NOMO-1 (cell line): Measurements from ENCODE around the gene FOXP1.

Source experiments
- DNase-seq, 2 experiments: peaks; one replicate each; lab custom pipeline; 2025; ENCODE audit not compliant: unreplicated experiment in 2 of 2; lab: John Stamatoyannopoulos, UW

Gene FOXP1

GRCh38 chr3:71120012-71120411 is 463.5 kb downstream of the FOXP1 start:
- no peak for DNase-seq

- DNase-seq = no peak
Measured at GRCh38 chr3:71119171-71119570, 464.4 kb downstream of the FOXP1 start.

GRCh38 chr3:71118436-71118835 is 465.1 kb downstream of the FOXP1 start:
- DNase-seq = no peak

GRCh38 chr3:71117572-71118247 is 465.8 kb downstream of the FOXP1 start:
- no peak for DNase-seq

- no peak for DNase-seq
Measured at GRCh38 chr3:71114610-71115009, 468.9 kb downstream of the FOXP1 start.

- no peak for DNase-seq
Measured at GRCh38 chr3:71112576-71112975, 471.0 kb downstream of the FOXP1 start.

- DNase-seq = no peak
Measured at GRCh38 chr3:71111784-71112440, 471.6 kb downstream of the FOXP1 start.

DNA sequence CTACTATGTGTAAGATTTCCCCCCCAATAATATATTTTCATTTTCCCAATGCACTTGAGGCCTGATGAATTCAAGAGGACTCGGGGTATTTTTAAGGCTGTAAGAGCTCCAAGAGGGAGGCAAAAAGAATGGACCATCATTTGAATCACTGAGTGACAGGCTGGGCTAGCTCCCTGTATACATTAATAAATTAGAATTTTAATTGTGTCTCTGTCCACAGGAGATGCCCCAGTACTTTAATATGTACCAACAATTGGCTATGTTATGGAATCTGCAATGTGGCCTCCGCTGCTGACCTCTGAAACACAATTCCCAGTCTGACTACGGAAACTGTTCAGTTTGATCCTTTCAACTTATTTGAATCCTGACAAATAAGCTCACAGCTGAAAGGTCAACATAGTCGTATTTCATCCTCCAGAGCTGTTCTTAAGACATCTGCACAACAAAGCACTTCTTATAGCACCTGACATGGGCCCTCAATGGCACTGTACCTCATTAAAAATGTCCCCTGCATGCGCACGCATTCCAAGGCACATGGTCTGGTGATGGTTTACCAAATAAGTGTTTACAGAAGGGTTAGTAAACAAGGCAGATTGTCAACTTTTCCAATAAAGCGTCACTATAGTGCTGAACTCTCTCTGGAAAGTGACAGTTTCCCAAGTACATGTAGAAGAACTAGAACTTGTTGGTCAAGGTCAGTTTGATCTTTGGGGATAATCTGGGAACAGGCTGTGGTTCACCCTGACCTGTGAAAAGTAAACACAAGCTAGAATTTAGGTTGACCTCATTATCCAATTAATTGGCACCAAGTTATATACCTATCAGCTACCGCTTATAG is 472.9 kb downstream of the FOXP1 start:
- no peak for DNase-seq

DNA sequence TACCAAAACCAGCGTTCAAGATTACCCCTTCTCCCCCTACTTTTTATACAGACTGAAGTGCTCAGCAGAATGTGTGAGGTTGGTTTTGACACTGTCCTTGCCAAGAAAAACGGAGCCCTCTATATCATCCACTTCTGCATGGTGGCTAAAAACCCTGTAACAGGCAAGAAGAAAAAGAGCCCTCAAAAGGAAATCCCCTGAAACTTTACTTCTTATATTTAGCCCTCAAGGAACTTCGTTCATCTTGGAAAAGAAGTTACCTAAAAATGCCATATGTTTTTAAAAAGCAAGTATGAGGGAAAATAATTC is 473.6 kb downstream of the FOXP1 start:
- no peak for DNase-seq

GRCh38 chr3:71109241-71109976 is 474.1 kb downstream of the FOXP1 start:
- no peak for DNase-seq

GRCh38 chr3:71107926-71108325 is 475.6 kb downstream of the FOXP1 start:
- no peak for DNase-seq

- DNase-seq = no peak
Measured at GRCh38 chr3:71104976-71105375, 478.6 kb downstream of the FOXP1 start.

DNA sequence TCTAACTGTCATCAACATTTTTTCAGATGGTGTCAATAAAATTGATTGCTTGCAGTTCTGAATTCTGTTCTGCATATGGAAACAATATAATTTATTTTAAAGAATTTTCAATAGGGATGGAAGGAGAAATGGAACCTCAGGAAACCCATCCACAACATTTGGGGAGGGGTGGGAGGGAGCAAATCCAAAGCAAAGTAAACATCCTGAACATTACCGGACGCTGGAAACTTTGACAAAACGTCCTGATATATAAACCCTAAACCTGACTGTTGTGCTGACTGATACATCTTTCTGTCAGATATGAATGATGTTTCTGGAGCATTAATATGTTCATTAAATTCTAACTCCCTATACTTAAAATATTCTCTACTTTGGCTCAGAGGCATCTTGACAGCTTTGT is 479.0 kb downstream of the FOXP1 start:
- DNase-seq = no peak

DNA sequence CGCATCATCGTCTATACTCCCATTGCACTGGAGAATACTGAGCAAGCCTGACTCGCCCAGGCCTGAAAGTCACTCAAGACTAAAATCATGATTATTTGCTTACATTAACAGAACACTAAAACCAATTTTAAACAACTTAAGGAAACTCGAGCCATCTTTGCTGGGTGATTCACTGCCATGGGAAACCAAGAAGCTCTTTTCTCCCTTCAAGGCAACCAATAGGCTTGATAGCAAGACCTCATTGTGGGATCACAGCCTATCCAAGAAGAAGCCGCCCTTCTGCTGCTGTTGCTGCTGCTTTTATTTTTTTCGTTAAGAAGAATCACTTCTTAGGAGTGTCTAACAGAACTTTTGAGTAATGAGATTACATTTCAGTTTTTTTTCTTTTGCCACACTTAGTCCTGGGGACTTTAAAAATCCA is 479.4 kb downstream of the FOXP1 start:
- DNase-seq = no peak

- no peak for DNase-seq
Measured at GRCh38 chr3:71103430-71103921, 480.1 kb downstream of the FOXP1 start.

- DNase-seq = peak; percentile 5 to 75
Measured at GRCh38 chr3:71102111-71102983, 481.2 kb downstream of the FOXP1 start.

GRCh38 chr3:71101626-71102025 is 481.9 kb downstream of the FOXP1 start:
- DNase-seq = no peak

DNA sequence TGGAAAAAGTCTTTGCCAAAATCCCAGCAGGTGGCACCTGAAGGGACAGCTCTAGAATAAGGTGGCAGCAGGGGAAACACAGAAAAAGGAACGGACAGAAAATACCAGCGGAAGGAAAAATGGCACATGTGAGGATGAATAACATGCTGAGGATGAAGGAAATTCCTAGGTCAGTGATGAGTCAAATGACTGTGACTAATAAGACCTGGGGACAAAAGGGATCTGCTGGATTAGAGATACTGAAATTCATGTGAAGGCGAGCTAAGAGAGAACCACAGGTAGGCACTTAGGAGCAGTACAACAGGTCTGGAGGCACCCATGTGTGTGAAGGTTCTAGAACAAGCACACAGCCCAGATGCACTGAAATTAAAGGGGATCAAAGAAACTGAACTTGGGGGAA is 482.5 kb downstream of the FOXP1 start:
- DNase-seq = no peak

DNA sequence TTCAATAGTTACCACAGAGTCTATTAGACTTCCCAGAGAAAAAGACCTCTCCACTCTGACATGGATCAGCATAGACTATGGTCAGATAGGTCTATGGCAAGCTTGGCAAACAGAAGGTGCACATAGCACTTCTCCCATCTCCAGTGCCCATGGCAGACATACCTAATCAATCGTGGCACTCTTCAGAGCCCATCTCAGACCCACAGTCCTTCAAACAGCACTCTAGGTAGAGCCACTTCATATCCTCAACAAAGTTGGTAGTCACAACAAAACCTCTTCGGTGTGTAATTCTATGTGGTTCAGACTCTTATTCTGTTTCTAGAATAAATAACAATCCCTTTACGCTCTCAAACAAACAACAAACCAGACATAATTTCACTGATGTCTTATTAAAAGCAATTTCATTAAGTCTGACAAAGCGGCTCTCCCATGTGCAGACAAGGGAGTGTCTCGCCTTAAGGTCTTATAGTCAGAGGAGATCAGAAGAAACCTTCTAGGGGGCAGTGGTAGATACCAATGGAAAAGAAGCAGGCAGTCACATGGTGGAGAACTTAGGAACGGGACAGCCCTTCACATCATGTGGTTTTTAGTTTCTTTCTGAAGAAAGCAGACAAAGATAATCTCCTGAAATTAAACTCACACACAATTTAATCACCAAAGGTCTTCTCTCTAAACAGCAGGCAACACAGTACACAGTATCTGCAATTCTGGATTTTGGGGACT is 483.4 kb downstream of the FOXP1 start:
- no peak for DNase-seq
